GM10266 (cell line): ENCODE results near the gene PSME3.

ENCODE experiments used
- DNase-seq: peaks from one replicate; pipeline ENCODE4 v3.0.0; 2012; ENCODE audit errors: extremely low spot score
- TF ChIP-seq, protein P1 (sequence below): IDR thresholded peaks from 2 replicates; pipeline ENCODE4 v1.5.1; 2012; ENCODE audit warnings: mild to moderate bottlenecking, low read depth; ENCODE audit not compliant: control insufficient read depth, insufficient read depth; ENCODE audit errors: missing control alignments

PSME3 gene

DNA sequence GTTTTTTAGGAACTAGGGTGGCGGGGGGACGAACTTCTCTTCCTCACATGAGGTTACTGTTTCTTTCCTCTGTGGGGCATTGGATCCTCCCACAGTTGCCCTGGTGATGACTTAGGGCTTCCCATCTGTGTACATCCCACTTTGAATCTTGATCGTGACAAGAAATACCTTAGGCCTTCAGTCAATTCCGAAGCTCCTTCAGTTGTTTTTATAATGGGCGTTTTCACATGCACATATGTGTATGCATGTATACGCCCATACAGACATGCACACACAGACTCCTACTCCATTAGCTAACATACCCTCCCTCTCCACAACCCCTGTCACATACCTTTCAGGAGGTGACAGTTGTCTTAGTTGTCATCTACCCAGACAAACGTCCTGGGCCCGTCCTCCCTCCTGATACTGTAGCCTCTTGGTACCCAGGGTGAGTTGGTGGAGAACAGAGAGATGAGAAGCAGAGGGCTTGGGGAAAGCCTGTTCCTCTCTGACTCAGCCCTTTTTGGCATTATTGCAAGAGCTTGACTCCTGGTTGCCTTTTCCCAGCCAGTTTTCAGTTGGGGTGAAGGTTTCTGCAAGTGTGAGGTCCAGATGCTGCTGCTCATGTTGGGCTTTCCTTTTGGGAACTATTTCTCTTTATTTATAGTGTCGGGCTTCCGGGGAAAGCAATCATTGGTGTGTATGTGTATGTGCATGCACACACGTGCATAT lies 8.9 kb downstream of the PSME3 start:
- no peak for DNase-seq
- TF ChIP-seq, protein P1, sequence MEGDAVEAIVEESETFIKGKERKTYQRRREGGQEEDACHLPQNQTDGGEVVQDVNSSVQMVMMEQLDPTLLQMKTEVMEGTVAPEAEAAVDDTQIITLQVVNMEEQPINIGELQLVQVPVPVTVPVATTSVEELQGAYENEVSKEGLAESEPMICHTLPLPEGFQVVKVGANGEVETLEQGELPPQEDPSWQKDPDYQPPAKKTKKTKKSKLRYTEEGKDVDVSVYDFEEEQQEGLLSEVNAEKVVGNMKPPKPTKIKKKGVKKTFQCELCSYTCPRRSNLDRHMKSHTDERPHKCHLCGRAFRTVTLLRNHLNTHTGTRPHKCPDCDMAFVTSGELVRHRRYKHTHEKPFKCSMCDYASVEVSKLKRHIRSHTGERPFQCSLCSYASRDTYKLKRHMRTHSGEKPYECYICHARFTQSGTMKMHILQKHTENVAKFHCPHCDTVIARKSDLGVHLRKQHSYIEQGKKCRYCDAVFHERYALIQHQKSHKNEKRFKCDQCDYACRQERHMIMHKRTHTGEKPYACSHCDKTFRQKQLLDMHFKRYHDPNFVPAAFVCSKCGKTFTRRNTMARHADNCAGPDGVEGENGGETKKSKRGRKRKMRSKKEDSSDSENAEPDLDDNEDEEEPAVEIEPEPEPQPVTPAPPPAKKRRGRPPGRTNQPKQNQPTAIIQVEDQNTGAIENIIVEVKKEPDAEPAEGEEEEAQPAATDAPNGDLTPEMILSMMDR, result no peak

DNA sequence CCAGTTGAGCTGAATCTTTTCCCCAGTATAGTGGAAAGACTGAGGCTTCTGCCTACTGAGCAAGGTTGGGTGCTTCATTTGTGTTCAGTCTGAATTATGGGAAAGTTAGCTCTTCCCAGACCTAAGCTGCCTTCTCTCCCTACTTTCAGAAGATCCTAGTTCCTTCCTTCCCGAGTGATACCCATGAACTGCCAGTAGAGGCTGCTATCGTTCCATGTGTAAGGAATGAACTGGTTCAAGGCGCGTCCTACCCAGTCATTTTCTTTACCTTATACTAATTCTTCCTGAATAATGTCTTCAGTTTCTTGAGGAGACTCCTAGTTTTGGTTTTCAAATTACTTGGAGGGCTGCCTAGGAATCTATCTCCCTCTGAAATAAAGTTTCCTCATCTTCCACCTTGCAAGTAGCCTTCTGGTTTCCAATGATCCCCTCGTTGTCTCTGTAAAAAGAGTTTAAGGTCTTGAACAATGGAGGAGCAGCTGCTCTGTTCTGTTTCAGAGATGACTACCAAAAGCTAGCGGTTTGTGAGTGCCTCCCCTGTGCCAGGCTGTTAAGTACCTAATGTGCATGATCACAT lies 10.2 kb downstream of the PSME3 start:
- TF ChIP-seq, protein P1, result peak; percentile 68
- no peak for DNase-seq

- no peak for DNase-seq
- TF ChIP-seq, protein P1, result no peak
Observed at GRCh38 chr17:42844271-42844670, 11.1 kb downstream of the PSME3 start, which contains the start of gene AOC2. AOC2 (plus strand) TSS chr17:42844580; CDS start chr17:42844627, 47 bp downstream.

GRCh38 chr17:42844761-42845555 lies 11.8 kb downstream of the PSME3 start:
- TF ChIP-seq, protein P1, result no peak
- DNase-seq, result no peak

DNA sequence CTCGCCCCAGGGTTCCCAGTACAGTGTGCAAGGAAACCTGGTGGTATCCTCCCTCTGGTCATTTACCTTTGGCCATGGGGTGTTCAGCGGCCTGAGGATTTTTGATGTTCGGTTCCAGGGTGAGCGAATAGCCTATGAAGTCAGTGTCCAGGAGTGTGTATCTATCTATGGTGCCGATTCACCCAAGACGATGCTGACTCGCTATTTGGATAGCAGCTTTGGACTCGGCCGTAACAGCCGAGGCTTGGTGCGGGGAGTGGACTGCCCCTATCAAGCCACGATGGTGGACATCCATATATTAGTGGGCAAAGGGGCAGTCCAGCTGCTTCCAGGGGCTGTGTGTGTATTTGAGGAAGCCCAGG lies 12.3 kb downstream of the PSME3 start:
- DNase-seq, result no peak
- TF ChIP-seq, protein P1, result no peak

GRCh38 chr17:42845918-42846593 lies 12.9 kb downstream of the PSME3 start:
- TF ChIP-seq, protein P1, result no peak
- no peak for DNase-seq
